Tibial nerve (tissue), 4 donors: Measurements from ENCODE around the gene OSBPL8.

Source experiments
- EP300 ChIP-seq, 2 donors: sonication (generic); formaldehyde crosslinking; IDR thresholded peaks; one replicate each; pipeline ENCODE4 v1.6.1; 2017; ENCODE audit warnings: antibody characterized with exemption in 2 of 2, mild to moderate bottlenecking in 1 of 2
- POLR2A ChIP-seq, 2 donors: fragments of 450-650 bp; IDR thresholded peaks; one replicate each; pipeline ENCODE4 v1.6.1; 2017; ENCODE audit warnings: antibody characterized with exemption in 2 of 2, mild to moderate bottlenecking in 2 of 2, moderate library complexity in 2 of 2
- TF ChIP-seq, protein P1 (sequence below), 5 experiments: fragments of 200-600 bp in 3 of 5; fragments of 450-650 bp in 2 of 5; sonication (generic) in 3 of 5; IDR thresholded peaks; one replicate each; pipeline ENCODE4 v1.5.1; 2016 to 2019; ENCODE audit warnings: antibody characterized with exemption in 5 of 5, mild to moderate bottlenecking in 3 of 5, moderate library complexity in 2 of 5

GRCh38 chr12:76398106-76398505 lies 161.5 kb downstream of the OSBPL8 start:
- TF ChIP-seq, protein P1, sequence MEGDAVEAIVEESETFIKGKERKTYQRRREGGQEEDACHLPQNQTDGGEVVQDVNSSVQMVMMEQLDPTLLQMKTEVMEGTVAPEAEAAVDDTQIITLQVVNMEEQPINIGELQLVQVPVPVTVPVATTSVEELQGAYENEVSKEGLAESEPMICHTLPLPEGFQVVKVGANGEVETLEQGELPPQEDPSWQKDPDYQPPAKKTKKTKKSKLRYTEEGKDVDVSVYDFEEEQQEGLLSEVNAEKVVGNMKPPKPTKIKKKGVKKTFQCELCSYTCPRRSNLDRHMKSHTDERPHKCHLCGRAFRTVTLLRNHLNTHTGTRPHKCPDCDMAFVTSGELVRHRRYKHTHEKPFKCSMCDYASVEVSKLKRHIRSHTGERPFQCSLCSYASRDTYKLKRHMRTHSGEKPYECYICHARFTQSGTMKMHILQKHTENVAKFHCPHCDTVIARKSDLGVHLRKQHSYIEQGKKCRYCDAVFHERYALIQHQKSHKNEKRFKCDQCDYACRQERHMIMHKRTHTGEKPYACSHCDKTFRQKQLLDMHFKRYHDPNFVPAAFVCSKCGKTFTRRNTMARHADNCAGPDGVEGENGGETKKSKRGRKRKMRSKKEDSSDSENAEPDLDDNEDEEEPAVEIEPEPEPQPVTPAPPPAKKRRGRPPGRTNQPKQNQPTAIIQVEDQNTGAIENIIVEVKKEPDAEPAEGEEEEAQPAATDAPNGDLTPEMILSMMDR (IDR thresholded peaks at IDR 0.05) = no peak
- TF ChIP-seq POLR2A (IDR thresholded peaks at IDR 0.05) (no peak), EP300 (IDR thresholded peaks at IDR 0.05) (no peak)
